AG08395 (cell line): ENCODE data around the gene MYO9A.
"Not testable (repeated sequence)": the region's sequence is repeated elsewhere in the genome, so short reads cannot be mapped to it uniquely, and the experiment has no call there.

Experiments
- DNase-seq: peaks from one replicate; pipeline ENCODE4 v3.0.0; 2012; ENCODE audit warnings: mixed read lengths, low spot score

MYO9A gene

GRCh38 chr15:72136170-72137051 is 18.5 kb upstream of the MYO9A start:
- DNase-seq: no peak

GRCh38 chr15:72135719-72136118 is 17.8 kb upstream of the MYO9A start:
- no peak for DNase-seq

DNA sequence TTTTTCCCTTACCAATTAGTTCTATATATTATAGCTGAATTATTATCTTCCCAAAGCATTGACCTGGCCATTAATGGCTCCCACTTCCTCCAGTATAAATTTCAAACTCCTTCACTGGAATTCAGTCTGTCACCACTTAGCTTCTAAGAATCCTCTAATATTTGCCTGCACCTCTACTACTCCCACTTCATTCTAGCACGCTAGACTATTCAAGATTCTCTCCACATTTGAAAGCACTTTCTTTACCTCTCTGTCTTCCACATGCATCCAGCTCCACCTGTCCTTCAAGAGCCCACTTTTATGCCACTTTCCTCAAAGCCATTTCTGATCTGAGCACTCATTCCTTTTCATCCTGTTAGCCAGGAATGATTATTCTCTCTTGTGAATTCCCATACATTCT is 15.3 kb upstream of the MYO9A start:
- no peak for DNase-seq

- DNase-seq: no peak
Measured at GRCh38 chr15:72131922-72132321, 14.0 kb upstream of the MYO9A start.

DNA sequence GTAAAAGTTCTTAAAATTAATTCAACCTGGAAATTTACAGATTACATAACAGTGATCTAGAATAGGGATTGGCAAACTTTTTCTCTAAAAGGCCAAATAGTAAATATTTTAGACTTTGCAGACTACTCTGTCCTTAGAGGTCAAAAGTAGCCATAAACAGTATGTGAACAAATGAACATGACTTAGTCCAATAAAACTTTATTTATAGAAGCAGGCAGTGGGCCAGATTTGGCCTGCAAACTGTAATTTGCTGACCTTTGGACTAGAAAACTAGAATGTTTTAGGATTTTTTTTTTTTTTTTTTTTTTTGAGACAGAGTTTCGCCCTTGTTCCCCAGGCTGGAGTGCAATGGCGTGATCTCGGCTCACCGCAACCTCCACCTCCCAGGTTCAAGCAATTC is 12.3 kb upstream of the MYO9A start:
- no peak for DNase-seq

DNA sequence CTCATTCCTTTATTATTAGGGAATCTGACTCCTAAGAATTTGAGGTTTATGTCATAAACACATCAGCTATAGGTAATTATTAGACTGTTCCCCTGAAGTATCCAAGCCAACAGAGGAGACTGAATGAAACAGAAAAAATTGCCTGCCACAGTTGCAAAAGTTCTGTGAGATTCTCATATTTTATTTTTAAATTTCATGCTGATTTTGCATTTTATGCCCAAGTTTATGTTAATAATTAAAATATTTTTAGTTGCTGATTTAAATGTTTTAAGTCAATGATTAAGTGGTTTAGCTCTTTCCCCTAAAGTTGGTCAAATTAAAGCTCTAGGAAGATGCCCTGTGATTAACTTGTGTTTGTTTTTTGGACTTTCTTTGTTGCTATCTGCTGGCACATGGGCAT is 10.4 kb upstream of the MYO9A start:
- DNase-seq: no peak

- DNase-seq: no peak
Measured at GRCh38 chr15:72127724-72128322, 9.9 kb upstream of the MYO9A start.

GRCh38 chr15:72124218-72124617 is 6.3 kb upstream of the MYO9A start:
- no peak for DNase-seq

DNA sequence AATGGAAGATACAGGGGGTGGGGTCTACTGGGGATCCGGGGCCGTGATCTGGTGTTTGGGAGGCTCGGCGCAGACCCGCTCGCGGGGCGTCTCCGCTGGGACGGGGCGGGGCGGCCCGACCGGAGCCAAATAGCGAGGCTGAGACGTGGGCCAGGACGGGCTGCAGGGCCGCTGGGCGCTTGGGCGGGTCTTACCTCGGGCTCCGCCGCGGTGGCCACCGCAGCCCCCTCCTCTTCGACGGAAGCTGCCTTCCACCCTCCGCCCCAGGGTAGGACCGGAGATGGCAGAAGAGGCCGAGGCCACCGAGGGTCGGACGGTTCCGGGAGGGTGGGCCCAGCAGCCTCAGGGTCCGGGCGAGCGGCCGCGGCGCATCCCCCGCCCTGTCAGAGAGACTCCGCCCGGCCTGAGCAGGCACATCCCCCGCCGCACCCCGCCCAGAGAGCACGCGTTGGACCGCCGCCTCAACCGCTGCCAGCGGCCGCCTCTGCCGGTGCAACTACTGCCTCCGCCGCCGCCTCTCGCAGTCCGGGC is 399 bp downstream of the MYO9A start:
- peak; percentile 78 for DNase-seq

GRCh38 chr15:72116731-72117485 is 1.0 kb downstream of the MYO9A start:
- peak; percentile 17 for DNase-seq

- DNase-seq: peak; percentile 12
Measured at GRCh38 chr15:72113347-72114031, 4.5 kb downstream of the MYO9A start.

- DNase-seq: no peak
Measured at GRCh38 chr15:72112805-72113204, 5.1 kb downstream of the MYO9A start.

DNA sequence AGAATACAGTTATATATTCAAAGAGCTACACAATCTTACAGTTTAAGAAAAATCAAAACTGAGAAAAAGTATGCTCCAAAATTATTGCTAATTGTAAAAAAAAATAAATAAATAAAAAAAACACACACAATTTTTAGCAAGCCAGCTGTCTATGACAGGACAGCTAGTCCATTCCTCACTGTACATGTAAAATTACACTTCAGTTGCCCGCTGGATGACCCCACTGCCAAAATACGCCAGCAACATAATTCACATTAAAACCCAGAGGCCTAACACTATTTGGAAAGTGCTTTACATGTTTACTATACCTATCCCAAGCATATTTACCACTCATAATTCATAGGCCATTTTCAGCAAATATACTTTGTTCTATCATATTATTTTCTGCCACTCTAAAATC is 5.8 kb downstream of the MYO9A start:
- no peak for DNase-seq

GRCh38 chr15:72110355-72110754 is 7.6 kb downstream of the MYO9A start:
- no peak for DNase-seq

DNA sequence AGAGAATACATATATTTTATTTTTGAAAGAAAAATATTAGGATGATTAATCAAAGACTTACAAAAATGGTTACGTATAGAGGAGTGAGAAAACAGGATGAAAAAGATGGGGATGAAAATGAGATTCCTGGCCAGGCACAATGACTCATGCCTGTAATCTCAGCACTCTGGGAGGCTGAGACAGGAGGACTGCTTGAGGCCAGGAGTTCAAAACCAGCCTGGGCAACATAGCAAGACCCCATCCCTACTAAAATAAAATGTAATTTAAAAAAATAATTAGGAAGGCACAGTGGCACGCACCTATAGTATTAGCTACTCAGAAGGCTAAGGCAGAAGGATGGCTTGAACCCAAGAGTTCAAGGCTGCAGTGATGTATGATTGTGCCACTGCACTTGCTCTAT is 11.9 kb downstream of the MYO9A start:
- DNase-seq: no peak

- DNase-seq: no peak
Measured at GRCh38 chr15:72105111-72105510, 12.8 kb downstream of the MYO9A start.

GRCh38 chr15:72100551-72100950 is 17.4 kb downstream of the MYO9A start:
- DNase-seq: not testable (repeated sequence)

DNA sequence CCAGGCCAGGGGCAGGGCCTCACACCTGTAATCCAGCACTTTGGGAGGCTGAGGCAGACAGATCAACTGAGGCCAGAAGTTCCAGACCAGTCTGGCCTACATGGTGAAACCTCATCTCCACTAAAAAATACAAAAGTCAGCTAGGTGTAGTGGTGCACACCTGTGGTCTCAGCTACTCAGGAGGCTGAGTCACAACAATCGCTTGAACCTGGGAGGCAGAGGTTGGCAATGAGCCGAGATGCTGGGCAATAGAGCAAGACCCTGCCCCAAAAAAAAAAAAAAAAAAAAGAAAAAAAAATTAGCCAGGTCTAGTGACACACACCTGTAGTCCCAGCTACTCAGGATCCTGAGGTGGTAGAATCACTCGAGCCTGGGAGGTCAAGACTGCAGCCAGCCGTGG is 18.8 kb downstream of the MYO9A start:
- DNase-seq: no peak

GRCh38 chr15:72098040-72098439 is 19.9 kb downstream of the MYO9A start:
- peak; percentile 33 for DNase-seq

DNA sequence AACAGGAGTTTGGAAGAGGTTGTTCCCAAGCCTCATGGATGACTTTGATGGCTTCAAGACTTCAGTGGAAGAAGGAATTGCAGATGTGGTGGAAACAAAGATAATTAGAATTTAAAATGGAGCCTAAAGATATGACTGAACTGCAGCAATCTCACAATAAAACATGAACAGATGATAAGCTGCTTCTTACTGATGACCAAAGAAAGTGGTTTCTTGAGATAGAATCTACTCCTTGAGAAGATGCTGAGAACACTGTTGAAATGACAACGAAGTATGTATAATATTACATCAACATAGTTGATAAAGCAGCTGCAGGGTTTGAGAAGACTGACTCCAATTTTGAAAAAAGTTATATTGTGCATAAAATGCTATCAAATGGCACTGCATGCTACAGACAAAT is 21.2 kb downstream of the MYO9A start:
- no peak for DNase-seq

DNA sequence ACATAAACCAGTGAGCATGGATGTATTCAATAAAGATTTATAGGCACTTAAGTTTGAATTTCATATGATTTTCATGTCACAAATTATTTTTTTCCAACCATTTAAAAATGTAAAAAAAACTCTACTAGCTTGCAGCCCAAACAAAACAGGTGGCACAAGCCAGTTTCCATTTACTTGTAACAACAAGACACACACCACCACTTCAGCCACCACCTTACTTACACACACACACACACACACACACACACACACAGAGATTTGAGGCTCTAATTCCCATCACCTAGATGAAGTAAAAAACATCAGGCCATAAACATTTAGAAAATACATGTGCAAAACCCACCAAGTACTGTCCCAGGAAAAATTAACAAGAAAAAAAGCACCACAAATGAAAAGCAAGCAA is 25.3 kb downstream of the MYO9A start:
- no peak for DNase-seq

DNA sequence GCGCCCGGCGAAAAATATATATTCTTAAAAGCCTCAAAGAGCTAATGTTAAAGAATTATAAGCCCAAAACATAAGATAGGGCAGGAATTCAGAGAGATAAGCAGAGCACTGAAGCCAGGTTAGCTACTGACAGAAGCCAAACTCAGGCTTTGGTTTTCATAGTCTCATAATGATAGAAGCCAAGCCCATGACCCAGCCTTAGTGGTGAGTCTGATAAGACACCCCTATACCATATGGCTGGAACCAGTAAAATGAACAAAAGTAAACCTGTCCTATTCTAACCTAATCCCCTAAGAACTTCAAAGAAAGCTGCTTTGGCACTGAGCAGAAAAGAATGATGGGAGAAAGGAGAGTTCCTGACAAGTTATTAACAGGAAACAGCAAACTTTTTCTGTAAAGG is 25.9 kb downstream of the MYO9A start:
- no peak for DNase-seq
